GM12872 (cell line): ENCODE data around the gene PHLDA2.

Experiments used
- TF ChIP-seq, protein P1 (sequence below): IDR thresholded peaks from 3 replicates; pipeline ENCODE4 v1.5.1; 2011; ENCODE audit warnings: low read depth, mild to moderate bottlenecking, low read length, moderate library complexity; ENCODE audit not compliant: insufficient read depth

PHLDA2 gene

DNA sequence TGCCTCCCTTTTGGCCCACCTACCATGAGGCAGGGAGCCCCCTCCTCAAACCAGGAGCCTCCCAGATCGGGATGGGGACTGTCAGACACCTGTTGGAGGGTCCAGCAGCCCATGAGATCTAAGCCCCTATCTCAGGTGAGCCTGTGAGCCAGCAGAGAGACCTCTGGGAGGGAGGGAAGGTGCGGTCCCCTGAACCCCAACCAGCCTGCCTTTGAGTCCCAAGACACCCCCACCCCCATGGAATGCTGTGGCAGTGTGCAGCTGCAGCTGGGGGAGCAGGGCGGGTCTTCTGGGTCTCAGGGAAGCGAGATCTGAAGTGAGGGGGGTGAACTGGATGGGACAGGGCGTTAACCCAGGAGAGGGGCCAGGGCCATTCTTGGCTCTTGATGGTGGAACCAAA lies 42.3 kb downstream of the PHLDA2 start:
- TF ChIP-seq, protein P1, sequence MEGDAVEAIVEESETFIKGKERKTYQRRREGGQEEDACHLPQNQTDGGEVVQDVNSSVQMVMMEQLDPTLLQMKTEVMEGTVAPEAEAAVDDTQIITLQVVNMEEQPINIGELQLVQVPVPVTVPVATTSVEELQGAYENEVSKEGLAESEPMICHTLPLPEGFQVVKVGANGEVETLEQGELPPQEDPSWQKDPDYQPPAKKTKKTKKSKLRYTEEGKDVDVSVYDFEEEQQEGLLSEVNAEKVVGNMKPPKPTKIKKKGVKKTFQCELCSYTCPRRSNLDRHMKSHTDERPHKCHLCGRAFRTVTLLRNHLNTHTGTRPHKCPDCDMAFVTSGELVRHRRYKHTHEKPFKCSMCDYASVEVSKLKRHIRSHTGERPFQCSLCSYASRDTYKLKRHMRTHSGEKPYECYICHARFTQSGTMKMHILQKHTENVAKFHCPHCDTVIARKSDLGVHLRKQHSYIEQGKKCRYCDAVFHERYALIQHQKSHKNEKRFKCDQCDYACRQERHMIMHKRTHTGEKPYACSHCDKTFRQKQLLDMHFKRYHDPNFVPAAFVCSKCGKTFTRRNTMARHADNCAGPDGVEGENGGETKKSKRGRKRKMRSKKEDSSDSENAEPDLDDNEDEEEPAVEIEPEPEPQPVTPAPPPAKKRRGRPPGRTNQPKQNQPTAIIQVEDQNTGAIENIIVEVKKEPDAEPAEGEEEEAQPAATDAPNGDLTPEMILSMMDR, result no peak

DNA sequence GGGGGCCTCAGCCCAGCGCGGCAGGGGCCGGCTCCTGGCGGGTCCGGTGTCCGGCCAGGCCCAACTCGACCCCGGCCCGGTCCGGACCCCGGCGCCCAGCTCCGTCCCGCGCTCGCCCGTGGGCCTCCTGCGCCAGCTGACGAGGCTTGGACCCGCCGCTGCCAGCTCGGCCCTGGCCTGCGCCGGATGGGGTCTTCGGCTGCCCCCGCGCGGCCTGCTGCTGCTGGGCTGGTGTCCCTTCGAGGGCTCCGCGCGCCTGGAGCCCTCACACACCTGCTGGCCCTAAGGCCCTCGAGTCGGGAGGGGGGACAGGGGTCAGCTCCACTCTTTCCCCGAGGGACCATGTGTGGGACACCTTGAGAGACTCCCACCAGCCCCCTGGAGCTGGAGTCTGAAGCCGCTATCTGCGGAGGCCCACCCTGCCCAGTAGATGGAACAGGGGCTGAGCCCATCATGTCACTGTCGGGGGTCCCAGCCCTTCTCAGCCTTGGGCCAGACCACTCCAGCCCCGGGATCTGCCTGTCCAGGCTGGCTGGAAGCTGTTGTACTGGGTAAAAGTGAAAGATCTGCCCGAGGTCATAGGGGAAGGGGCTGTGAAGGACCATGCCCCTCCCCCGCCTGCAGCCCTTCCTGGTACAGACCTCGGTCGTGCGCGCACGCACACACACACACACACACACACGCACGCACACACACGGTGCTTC lies 42.9 kb downstream of the PHLDA2 start:
- TF ChIP-seq, protein P1, result no peak

DNA sequence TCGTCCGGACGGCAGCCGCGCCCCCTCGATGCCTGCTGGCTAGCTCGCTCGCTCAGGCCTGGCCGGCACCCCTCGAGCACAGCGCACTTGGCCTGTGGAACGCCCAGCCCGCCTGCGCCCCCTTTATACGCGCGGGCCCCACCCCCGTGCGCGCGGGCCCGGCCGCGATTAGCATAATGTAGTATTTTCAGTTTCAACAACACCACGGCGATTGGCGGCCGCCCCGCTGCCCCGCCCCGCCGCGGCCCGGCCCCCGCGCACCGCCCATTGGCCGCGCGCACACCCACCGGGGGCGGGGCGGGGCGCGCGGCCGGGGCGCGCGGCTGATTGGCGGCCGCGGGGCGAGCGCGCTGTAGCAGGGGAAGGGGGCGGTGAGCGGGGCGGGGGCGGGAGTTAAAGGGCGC lies 43.5 kb downstream of the PHLDA2 start, which contains the start of gene CDKN1C:
Gene CDKN1C (minus strand): TSS at position 98 of the 404 bp plus-strand sequence. CDS start 319 bp downstream, outside the sequence.
- TF ChIP-seq, protein P1, result no peak

DNA sequence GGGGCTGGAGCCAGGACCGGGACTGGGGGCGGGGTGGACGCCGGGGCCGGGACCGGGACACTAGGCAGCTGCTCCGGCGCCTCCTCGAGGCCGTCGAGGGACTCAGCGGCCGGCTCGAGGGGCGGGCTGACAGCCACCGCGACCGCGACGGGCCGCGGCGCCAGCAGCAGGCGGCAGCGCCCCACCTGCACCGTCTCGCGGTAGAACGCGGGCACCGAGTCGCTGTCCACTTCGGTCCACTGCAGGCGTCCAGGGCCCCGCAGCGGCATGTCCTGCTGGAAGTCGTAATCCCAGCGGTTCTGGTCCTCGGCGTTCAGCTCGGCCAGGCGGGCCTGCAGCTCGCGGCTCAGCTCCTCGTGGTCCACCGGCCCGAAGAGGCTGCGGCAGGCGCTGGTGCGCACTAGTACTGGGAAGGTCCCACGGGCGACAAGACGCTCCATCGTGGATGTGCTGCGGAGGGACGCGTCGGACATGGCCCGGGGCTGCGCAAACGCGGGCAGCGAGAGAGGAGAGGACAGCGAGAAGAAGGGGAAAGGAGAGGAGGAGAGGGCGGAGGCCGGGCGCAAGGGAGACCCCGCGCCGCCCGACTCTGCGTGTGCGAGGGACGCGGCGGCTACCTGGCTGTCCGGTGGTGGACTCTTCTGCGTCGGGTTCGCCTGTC lies 44.1 kb downstream of the PHLDA2 start:
- TF ChIP-seq, protein P1, result no peak

DNA sequence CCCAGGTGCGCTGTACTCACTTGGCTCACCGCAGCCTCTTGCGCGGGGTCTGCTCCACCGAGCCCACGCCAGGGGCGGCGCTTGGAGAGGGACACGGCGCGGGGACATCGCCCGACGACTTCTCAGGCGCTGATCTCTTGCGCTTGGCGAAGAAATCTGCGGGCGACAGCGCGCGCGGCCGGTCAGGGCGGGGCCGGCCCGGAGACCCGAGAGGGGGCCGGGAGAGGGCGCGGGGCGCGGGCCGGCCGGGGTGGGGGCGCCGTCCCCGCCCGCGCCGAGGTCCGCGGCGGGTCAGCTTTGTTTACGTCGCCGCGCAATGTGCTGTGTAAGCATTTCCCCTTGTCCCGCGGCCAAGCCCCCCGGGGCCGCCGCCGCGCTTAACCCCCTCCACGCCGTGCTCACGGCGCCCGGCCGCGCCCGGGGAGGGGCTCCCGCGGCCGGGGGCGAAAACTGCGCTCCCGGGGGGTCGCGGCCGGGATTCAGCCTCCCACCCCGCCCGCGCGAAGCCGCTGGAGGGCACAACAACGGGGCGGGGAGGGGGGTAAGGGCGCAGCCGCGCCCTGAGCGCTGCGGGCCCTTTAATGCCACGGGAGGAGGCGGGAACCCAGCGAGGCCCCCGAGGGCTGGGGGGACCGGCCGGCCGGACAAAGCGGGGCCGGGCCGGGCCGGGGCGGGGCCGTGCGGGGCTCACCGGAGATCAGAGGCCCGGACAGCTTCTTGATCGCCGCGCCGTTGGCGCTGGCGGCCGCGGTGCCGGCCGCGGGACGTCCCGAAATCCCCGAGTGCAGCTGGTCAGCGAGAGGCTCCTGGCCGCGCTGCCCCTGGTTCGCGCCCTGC lies 45.0 kb downstream of the PHLDA2 start:
- TF ChIP-seq, protein P1, result no peak

DNA sequence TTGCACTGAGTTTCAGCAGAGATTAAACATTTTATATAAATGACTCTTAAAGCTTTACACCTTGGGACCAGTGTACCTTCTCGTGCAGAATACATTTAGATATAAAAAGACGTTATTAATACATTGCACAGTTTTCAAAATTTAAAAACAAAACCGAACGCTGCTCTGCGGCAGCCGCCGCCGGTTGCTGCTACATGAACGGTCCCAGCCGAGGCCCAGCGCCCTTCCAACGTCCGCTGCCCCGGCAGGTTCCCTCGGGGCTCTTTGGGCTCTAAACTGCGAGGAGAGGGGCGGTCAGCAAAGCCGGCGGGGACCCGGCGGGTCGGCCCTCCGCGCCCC lies 45.6 kb downstream of the PHLDA2 start:
- TF ChIP-seq, protein P1, result no peak
